IMR-90 (cell line): ENCODE data around the gene CCR9. TPM values are rescaled to one million over a fixed set of nuclear protein-coding genes. Genes with fewer than 3 reads are reported as not detected.

Experiments used
- ATAC-seq: fragments of 200-7000 bp; cut with Tn5 transposase; 2 replicates; pipeline ENCODE4 v1.9.1; 2020; ENCODE audit warnings: low read depth, mild to moderate bottlenecking, moderate library complexity
- BruUV-seq: library from RNA; stranded (reverse); fragments of 400-500 nt; replicated peaks from 2 replicates; lab custom pipeline; 2021; lab: Mats Ljungman, UMichigan
- CTCF ChIA-PET: fragments of 300-600 bp; formaldehyde crosslinking; extraction: SDS; loops from one replicate; lab custom pipeline; 2021; ENCODE audit warnings: antibody characterized with exemption; lab: Yijun Ruan, JAX
- POLR2A ChIA-PET: fragments of 300-600 bp; sonication (Branson Sonifier 250); formaldehyde crosslinking; loops from one replicate; lab custom pipeline; 2022; ENCODE audit warnings: antibody characterized with exemption; ENCODE audit not compliant: unreplicated experiment; lab: Charles Lee
- DNase-seq: peaks from one replicate; pipeline ENCODE4 v3.0.0; 2013
- H2AFZ ChIP-seq: replicated peaks from 2 replicates; pipeline ENCODE3; 2013; ENCODE audit warnings: low read length, mild to moderate bottlenecking; ENCODE audit not compliant: poor library complexity
- H2AK5ac ChIP-seq: 2 replicates; pipeline ENCODE4 v1.6.1; 2013; ENCODE audit warnings: low read depth, low read length, inconsistent platforms
- H2AK9ac ChIP-seq: replicated peaks from 2 replicates; pipeline ENCODE3; 2013; ENCODE audit warnings: mild to moderate bottlenecking, low read depth, low read length, moderate library complexity; ENCODE audit not compliant: poor library complexity
- H2BK120ac ChIP-seq: 2 replicates; pipeline ENCODE4 v1.6.1; 2013; ENCODE audit warnings: low read depth, low read length, inconsistent platforms
- H2BK15ac ChIP-seq: 3 replicates; pipeline ENCODE4 v1.6.1; 2013; ENCODE audit warnings: low read depth, low read length, inconsistent platforms
- H2BK20ac ChIP-seq: 2 replicates; pipeline ENCODE4 v1.6.1; 2013; ENCODE audit warnings: low read depth, mild to moderate bottlenecking, inconsistent platforms, low read length, moderate library complexity
- H2BK5ac ChIP-seq: 2 replicates; pipeline ENCODE4 v1.6.1; 2013; ENCODE audit warnings: mild to moderate bottlenecking, low read depth, low read length, inconsistent platforms; ENCODE audit not compliant: poor library complexity, severe bottlenecking
- H3K14ac ChIP-seq: replicated peaks from 2 replicates; pipeline ENCODE4 v1.6.1; 2013; ENCODE audit warnings: low read depth, low read length, inconsistent platforms
- H3K18ac ChIP-seq: 2 replicates; pipeline ENCODE4 v1.6.1; 2013; ENCODE audit warnings: low read depth, low read length, control low read depth
- H3K23ac ChIP-seq: 2 replicates; pipeline ENCODE4 v1.6.1; 2013; ENCODE audit warnings: low read depth, low read length, inconsistent platforms
- H3K27ac ChIP-seq: 2 replicates; pipeline ENCODE4 v1.5.1; 2013; ENCODE audit warnings: mild to moderate bottlenecking, control low read depth, low read length; ENCODE audit not compliant: insufficient read depth
- H3K27me3 ChIP-seq: 2 replicates; pipeline ENCODE4 v1.6.1; 2013; ENCODE audit warnings: low read length; ENCODE audit not compliant: control insufficient read depth, insufficient read depth
- H3K36me3 ChIP-seq: 2 replicates; pipeline ENCODE4 v1.6.1; 2013; ENCODE audit warnings: low read length, mixed read lengths; ENCODE audit not compliant: control insufficient read depth, insufficient read depth
- H3K4ac ChIP-seq: 2 replicates; pipeline ENCODE4 v1.6.1; 2013; ENCODE audit warnings: low read depth, low read length, inconsistent platforms
- H3K4me1 ChIP-seq: 2 replicates; pipeline ENCODE4 v1.6.1; 2013; ENCODE audit warnings: low read length, mixed read lengths; ENCODE audit not compliant: control insufficient read depth, insufficient read depth
- H3K4me2 ChIP-seq: 2 replicates; pipeline ENCODE4 v1.6.1; 2013; ENCODE audit warnings: low read depth, mild to moderate bottlenecking, control low read depth, low read length, moderate library complexity
- H3K4me3 ChIP-seq: 2 replicates; pipeline ENCODE4 v1.5.1; 2013; ENCODE audit warnings: low read depth, mild to moderate bottlenecking, control low read depth, low read length, moderate library complexity; ENCODE audit not compliant: insufficient read depth
- H3K56ac ChIP-seq: 2 replicates; pipeline ENCODE4 v1.6.1; 2013; ENCODE audit warnings: low read length, inconsistent platforms; ENCODE audit not compliant: insufficient read depth; ENCODE audit errors: extremely low read depth
- H3K79me1 ChIP-seq, 2 experiments: 2 replicates each; pipeline ENCODE4 v1.6.1; 2013; ENCODE audit warnings: low read length in 2 of 2, inconsistent platforms in 1 of 2, low read depth in 1 of 2
- H3K9ac ChIP-seq: 2 replicates; pipeline ENCODE4 v1.6.1; 2013; ENCODE audit warnings: low read depth, low read length, control low read depth
- H3K9me1 ChIP-seq: 2 replicates; pipeline ENCODE4 v1.6.1; 2013; ENCODE audit warnings: low read length, inconsistent platforms; ENCODE audit not compliant: insufficient read depth
- H3K9me3 ChIP-seq: 2 replicates; pipeline ENCODE4 v1.6.1; 2013; ENCODE audit warnings: low read length; ENCODE audit not compliant: control insufficient read depth, insufficient read depth
- H4K20me1 ChIP-seq: 2 replicates; pipeline ENCODE4 v1.6.1; 2013; ENCODE audit warnings: low read length, inconsistent platforms; ENCODE audit not compliant: insufficient read depth
- H4K5ac ChIP-seq: 2 replicates; pipeline ENCODE4 v1.6.1; 2013; ENCODE audit warnings: mild to moderate bottlenecking, low read depth, low read length, control low read depth
- H4K8ac ChIP-seq, 2 experiments: 2 replicates each; pipeline ENCODE4 v1.6.1; 2013; ENCODE audit warnings: low read depth in 2 of 2, low read length in 2 of 2, control low read depth in 1 of 2, inconsistent platforms in 1 of 2
- H4K91ac ChIP-seq: 2 replicates; pipeline ENCODE4 v1.6.1; 2013; ENCODE audit warnings: low read depth, low read length, inconsistent platforms; ENCODE audit not compliant: insufficient read depth
- CEBPB ChIP-seq: IDR thresholded peaks from 2 replicates; pipeline ENCODE4 v1.6.1; 2012; ENCODE audit warnings: low read depth, low read length, improper control_type of control experiment
- CHD1 ChIP-seq: IDR thresholded peaks from 2 replicates; pipeline ENCODE4 v1.6.1; 2012; ENCODE audit warnings: low read depth, low read length, improper control_type of control experiment
- FOS ChIP-seq: fragments of 150-350 bp; IDR thresholded peaks from 2 replicates; pipeline ENCODE4 v1.6.1; 2016; ENCODE audit warnings: low read depth, low read length
- MAZ ChIP-seq: IDR thresholded peaks from 2 replicates; pipeline ENCODE4 v1.6.1; 2012; ENCODE audit warnings: low read depth, mild to moderate bottlenecking, low read length, improper control_type of control experiment, moderate library complexity, borderline replicate concordance
- MXI1 ChIP-seq: IDR thresholded peaks from 2 replicates; pipeline ENCODE4 v1.6.1; 2012; ENCODE audit warnings: low read depth, mild to moderate bottlenecking, low read length, moderate library complexity, borderline replicate concordance
- NFE2L2 ChIP-seq: fragments of 150-350 bp; IDR thresholded peaks from 2 replicates; pipeline ENCODE4 v1.6.1; 2016; ENCODE audit warnings: low read depth, mild to moderate bottlenecking, low read length
- POLR2A ChIP-seq: IDR thresholded peaks from 2 replicates; pipeline ENCODE4 v1.6.1; 2012; ENCODE audit warnings: mild to moderate bottlenecking, low read depth, low read length
- RAD21 ChIP-seq: IDR thresholded peaks from 2 replicates; pipeline ENCODE4 v1.6.1; 2012; ENCODE audit warnings: low read length, improper control_type of control experiment
- RCOR1 ChIP-seq: IDR thresholded peaks from 2 replicates; pipeline ENCODE4 v1.6.1; 2012; ENCODE audit warnings: mild to moderate bottlenecking, low read length, improper control_type of control experiment; ENCODE audit not compliant: insufficient replicate concordance
- RFX5 ChIP-seq: IDR thresholded peaks from 2 replicates; pipeline ENCODE4 v1.8.0; 2012; ENCODE audit warnings: low read depth, mild to moderate bottlenecking, low read length, moderate library complexity
- SMC3 ChIP-seq: fragments of 150-350 bp; IDR thresholded peaks from 2 replicates; pipeline ENCODE4 v1.6.1; 2016; ENCODE audit warnings: low read depth, mild to moderate bottlenecking, antibody characterized with exemption, low read length, moderate library complexity
- WGBS, 2 experiments: methylation state at CpG; one replicate each; pipeline versions ENCODE4 v1.1.5 to v1.1.7; 2013; ENCODE audit warnings: missing lambda C conversion rate in 2 of 2; ENCODE audit not compliant: insufficient read length in 1 of 2; ENCODE audit errors: extremely low coverage in 2 of 2; 5-methylcytosine and 5-hydroxymethylcytosine counted together
- dilution Hi-C: fragments of 300-500 bp; cut with HindIII; formaldehyde crosslinking; loops from one replicate; pipeline ENCODE4 v1.14.3; 2018; ENCODE audit warnings: low sequenced_read_pairs; ENCODE audit not compliant: unreplicated experiment
- in situ Hi-C: fragments of 300-500 bp; cut with MboI; formaldehyde crosslinking; loops from 3 replicates; pipeline ENCODE4 v1.14.3; 2019; ENCODE audit warnings: low sequenced_read_pairs, inconsistent platforms, mixed read lengths
- intact Hi-C: fragments of 100-400 bp; cut with micrococcal nuclease; formaldehyde crosslinking; loops from 2 replicates; pipeline ENCODE4 v1.10.0; 2022
- polyA plus RNA-seq, 3 experiments: library from polyadenylated mRNA; depleted of rRNA; stranded (reverse); fragments of >200 nt; gene quantifications; 2 replicates each; pipeline ENCODE4 v1.2.3, GENCODE V29; 2012; ENCODE audit warnings: low replicate concordance in 1 of 3
- total RNA-seq: library from RNA; depleted of rRNA; stranded (reverse); fragments of >200 nt; gene quantifications from 2 replicates; pipeline ENCODE4 v1.2.3, GENCODE V29; 2012
- TF ChIP-seq, protein P1 (sequence below): fragments of 150-350 bp; IDR thresholded peaks from 2 replicates; pipeline ENCODE4 v1.6.1; 2017; ENCODE audit warnings: mild to moderate bottlenecking, antibody characterized with exemption, low read length, low read depth
- TF ChIP-seq, protein P2 (sequence below): conservative IDR thresholded peaks from 2 replicates; pipeline ENCODE4 v1.5.1; 2012; ENCODE audit warnings: mild to moderate bottlenecking, low read depth, low read length, improper control_type of control experiment

Gene CCR9
- total and polyA plus RNA-seq, 2 of the 4 experiments (the other 2 are of a cell fraction), result not detected

DNA sequence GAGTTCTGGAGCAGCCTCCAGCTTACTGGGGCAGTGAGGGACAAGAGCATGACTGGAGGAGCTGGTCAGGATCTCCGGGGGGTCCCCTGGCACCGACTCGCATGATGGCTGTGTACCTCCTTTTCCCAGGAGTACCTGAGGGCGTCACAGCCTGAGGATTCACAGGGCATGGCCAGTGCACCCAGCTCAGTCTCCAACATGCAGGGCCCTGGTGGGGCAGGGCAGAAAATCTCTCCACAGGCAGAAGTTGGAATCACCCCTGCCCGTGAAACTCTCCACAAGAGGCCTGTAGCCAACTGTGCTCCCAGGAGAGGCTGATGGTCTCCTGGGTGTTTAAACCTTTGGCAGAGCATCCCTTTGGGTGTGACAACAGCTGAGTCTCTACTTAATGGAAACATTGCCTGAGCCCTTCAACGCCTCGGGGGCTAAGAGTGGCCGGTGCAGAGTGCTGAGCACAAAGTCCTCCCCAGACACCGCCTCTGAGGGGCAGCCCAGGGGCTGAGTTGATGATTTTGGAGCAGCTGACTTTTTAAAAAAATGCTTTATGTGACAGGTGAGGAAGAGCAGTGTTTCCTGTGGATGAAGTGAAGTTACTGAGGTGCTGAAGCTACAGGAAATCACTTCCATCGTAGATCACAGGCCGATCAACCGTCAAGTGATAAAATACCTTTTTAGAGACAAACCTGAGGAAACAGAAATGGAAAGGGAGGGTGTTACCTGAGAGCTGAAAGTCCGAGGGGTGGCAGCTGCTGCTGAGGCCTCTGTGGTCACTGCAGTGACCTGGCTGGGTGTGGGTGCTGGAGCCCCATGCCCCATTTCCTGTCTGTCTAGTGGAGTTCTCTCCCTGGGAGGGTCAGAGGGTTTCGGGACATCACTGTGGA, 35.1 kb downstream of the CCR9 start:
- CTCF ChIA-PET, result no interaction called here
- Histone ChIP-seq H3K18ac (no peak overlapping the region), H3K4me2 (no peak overlapping the region), H2AK5ac (no peak overlapping the region), H2BK120ac (no peak overlapping the region), H2AFZ (no peak overlapping the region), H4K91ac (no peak overlapping the region), H3K79me1 (no peaks in the 10 kb centered on the region; a peak in 1 of 4 replicates), H2BK20ac (no peak overlapping the region), H2AK9ac (no peak overlapping the region), H3K4me1 (peaks cover 4% of the 10 kb centered on the region; the same call in 1 of the 2 replicates), H4K20me1 (no peaks in the 10 kb centered on the region), H3K23ac (no peak overlapping the region), H3K4me3 (no peak overlapping the region), H3K9me1 (peaks cover 8% of the 10 kb centered on the region), H3K27me3 (no peaks in the 10 kb centered on the region), H2BK15ac (no peak overlapping the region), H3K4ac (no peak overlapping the region), H3K56ac (no peak overlapping the region), H3K27ac (no peak overlapping the region), H4K8ac (no peak overlapping the region), H4K5ac (no peak overlapping the region), H3K9me3 (no peaks in the 10 kb centered on the region), H3K14ac (no peak overlapping the region), H3K9ac (no peak overlapping the region), H3K36me3 (peaks cover 34% of the 10 kb centered on the region), H2BK5ac (no peak overlapping the region)
- in situ Hi-C loops, result loop anchor here (10.0 kb wide), 1 partner anchor 887 kb away; no protein-coding TSS in a partner anchor
- dilution Hi-C loops, result no loop called here
- WGBS, 2 experiments, result 100% methylated on average over 8 of the region's 14 CpGs; no CpG with 5 or more reads in 1 of the 2 experiments
- DNase-seq (no peak), ATAC-seq (no peak)
- BruUV-seq, result no TSS peak
- POLR2A ChIA-PET, result interaction anchor here (0.6 kb wide), 1 partner anchor 172 kb away, joined by 6 read pairs; no protein-coding TSS in a partner anchor
- TF ChIP-seq CEBPB, result no peak
- TF ChIP-seq, protein P1, sequence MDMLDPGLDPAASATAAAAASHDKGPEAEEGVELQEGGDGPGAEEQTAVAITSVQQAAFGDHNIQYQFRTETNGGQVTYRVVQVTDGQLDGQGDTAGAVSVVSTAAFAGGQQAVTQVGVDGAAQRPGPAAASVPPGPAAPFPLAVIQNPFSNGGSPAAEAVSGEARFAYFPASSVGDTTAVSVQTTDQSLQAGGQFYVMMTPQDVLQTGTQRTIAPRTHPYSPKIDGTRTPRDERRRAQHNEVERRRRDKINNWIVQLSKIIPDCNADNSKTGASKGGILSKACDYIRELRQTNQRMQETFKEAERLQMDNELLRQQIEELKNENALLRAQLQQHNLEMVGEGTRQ, result no peak
- no peak for TF ChIP-seq MXI1
- no peak for TF ChIP-seq NFE2L2
- no peak for TF ChIP-seq MAZ
- no peak for TF ChIP-seq RCOR1
- TF ChIP-seq, protein P2, sequence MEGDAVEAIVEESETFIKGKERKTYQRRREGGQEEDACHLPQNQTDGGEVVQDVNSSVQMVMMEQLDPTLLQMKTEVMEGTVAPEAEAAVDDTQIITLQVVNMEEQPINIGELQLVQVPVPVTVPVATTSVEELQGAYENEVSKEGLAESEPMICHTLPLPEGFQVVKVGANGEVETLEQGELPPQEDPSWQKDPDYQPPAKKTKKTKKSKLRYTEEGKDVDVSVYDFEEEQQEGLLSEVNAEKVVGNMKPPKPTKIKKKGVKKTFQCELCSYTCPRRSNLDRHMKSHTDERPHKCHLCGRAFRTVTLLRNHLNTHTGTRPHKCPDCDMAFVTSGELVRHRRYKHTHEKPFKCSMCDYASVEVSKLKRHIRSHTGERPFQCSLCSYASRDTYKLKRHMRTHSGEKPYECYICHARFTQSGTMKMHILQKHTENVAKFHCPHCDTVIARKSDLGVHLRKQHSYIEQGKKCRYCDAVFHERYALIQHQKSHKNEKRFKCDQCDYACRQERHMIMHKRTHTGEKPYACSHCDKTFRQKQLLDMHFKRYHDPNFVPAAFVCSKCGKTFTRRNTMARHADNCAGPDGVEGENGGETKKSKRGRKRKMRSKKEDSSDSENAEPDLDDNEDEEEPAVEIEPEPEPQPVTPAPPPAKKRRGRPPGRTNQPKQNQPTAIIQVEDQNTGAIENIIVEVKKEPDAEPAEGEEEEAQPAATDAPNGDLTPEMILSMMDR, result no peak
- no peak for TF ChIP-seq RFX5
- no peak for TF ChIP-seq FOS
- no peak for TF ChIP-seq POLR2A
- TF ChIP-seq SMC3, result no peak
- no peak for TF ChIP-seq CHD1
- TF ChIP-seq RAD21, result no peak
- intact Hi-C loops, result no loop called here
